HG03196 (cell line): ENCODE results near the gene NSUN6.
"Not testable (repeated sequence)": the region's sequence is repeated elsewhere in the genome, so short reads cannot be mapped to it uniquely, and the experiment has no call there.

ENCODE experiments used
- ATAC-seq: cut with Tn5 transposase; IDR thresholded peaks from one replicate; pipeline ENCODE4 v1.9.1; 2021; ENCODE audit not compliant: unreplicated experiment

The NSUN6 gene

DNA sequence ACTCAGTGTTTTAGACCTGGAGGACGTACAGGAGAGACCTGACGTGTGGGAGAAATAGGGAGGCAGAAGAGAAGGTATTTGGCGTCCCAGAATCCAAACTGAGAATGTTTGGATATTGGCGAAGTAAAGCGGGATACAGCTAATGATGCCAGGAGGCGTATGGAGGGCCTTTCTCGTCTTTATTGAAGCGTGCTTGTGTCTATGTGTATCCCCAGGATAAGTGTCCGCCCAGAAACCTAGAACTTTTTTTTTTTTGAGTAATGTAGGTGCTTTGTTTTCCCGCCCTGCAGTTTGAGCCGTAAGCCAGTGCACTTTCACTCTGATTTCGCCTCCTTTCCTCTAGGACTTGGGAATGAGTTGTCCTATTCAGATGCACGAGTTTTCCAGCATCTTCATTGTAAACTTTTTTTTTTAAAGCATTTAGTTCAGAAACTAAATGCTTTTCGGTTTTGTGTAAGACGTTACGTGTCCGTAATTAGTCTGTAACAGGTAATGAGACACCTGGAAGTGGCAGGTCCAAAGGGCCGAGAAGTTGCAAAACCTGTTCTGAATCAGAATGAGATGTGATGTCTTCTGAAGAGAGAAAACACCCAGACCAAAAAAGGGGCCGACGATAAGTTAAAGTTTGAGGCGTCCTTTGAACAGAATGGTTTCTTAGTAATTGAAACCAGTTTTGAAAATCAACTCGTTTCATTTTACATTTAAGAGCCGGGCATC, 8.6 kb upstream of the NSUN6 start:
- peak; percentile 21 for ATAC-seq

DNA sequence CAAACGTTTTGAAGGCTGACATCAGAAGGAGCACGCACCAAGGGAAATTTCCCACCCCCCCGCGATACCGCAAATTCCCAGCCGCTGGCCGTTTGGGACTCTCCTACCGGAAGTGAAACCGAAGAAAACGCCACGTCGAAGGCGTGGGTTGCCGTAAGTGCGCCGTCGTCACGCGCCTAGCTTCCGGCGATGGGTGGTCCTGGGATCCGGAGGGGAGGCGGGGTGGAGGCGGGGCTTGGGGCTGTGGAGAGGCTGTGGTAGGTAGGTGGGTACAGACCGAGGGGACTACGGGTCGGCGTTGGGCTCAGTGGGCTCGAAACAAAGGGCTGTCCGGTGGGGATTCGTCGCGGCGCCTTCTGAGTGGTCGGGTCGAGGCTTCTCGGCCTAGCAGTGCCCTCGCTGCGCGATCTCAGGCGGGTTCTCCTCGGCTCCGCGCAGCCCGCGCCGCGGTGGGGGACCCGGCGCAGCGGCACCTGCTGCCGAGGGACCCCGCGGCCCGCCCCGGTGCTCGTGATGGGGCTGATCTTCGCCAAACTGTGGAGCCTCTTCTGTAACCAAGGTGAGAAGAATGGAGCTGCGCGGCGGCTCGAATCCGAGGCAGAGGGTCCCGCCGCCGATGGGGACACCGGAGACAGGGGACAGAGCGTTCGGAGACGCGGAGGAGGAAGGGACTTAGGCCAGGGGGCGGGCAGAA, 7.9 kb upstream of the NSUN6 start, which contains the start of gene ARL5B:
Gene ARL5B, plus strand, starts transcription at position 307 of the 694 bp plus-strand sequence. Its CDS starts 207 bp downstream, at position 514.
- peak; percentile 93 for ATAC-seq

GRCh38 chr10:18658271-18659124, 7.1 kb upstream of the NSUN6 start:
- no peak for ATAC-seq

GRCh38 chr10:18656724-18657123, 5.3 kb upstream of the NSUN6 start:
- ATAC-seq: no peak

DNA sequence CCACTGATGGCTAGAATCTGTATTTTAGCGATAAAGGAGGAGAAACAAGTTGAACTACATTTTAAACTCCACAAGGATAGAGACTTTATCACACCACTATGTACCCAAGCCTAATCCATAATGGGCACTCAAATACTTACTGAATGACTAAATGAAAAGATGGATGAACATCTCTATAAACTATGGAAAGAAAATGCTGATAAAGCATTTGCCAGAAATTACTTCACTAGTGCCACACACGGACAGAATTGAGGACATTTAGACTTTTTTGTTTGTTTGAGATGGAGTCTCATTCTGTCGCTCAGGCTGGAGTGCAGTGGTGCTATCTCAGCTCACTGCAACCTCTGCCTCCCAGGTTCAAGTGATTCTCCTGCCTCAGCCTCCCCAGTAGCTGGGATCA, 1.7 kb upstream of the NSUN6 start:
- no peak for ATAC-seq

GRCh38 chr10:18650404-18650997, 886 bp downstream of the NSUN6 start:
- no peak for ATAC-seq

DNA sequence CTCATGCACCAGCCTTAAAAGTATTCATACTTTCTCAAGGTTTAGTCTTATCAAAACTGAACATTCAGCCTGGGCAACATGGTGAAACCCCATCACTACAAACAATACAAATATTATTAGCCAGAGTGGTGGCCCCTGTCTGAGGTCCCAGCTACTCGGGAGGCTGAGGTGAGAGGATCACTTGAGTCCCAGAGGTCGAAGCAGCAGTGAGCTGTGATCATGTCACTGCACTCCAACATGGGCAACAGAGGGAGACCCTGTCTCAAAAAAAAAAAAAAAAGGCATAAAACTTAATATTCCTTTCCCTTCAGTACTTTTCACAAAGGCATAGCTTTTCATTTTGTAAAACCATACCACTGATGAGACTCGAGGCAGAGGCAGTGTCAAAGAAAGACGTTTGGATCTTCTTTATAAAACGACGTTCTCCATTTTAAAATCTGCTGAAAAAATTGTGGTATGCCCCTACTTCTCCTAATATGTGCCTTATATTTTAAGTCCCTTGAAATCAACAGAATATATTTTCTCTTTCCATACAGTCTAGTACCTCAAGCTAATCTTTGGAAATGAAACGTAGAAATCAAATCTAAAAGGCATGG, 1.9 kb downstream of the NSUN6 start:
- ATAC-seq: no peak

GRCh38 chr10:18647945-18648344, 3.4 kb downstream of the NSUN6 start:
- no peak for ATAC-seq

DNA sequence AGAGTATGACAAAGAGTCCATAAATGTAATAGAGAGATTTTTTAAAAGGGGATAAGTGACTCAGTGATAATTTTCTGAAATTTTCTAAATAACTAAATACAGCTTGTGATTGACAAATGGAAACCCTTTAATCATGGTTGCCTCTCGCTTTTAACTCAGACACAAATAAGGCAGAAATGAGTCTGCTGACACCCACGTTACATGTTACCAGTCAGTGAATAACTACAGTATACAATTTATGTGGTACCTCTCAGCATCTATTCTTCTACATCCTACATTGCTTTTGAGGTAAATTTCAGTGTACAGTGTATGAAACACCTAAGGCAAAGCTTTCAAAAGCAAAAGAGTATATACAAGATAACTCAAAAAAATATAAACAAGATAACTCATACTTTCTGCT, 4.2 kb downstream of the NSUN6 start:
- no peak for ATAC-seq

GRCh38 chr10:18639719-18640118, 11.7 kb downstream of the NSUN6 start:
- not testable (repeated sequence) for ATAC-seq

- ATAC-seq: not testable (repeated sequence)
Measured at GRCh38 chr10:18637400-18637799, 14.0 kb downstream of the NSUN6 start.

DNA sequence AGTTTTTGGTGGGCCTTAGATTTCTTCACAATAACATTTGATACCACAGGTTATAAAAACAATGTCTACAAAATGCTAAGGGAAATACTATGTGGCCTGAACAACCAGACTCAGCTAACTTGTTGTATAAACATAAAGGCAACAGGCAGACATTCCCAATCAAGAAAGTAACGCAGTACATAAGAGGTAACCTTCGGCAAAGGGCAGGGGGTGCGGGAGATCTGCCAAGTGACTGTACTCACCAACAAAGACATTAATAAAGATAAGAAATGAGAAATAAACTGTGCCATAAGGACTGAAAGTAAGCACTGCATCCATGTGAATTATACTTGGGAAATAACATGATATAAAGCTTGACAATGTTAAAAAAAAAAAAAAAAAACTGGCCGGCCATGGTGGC, 15.4 kb downstream of the NSUN6 start:
- ATAC-seq: no peak

DNA sequence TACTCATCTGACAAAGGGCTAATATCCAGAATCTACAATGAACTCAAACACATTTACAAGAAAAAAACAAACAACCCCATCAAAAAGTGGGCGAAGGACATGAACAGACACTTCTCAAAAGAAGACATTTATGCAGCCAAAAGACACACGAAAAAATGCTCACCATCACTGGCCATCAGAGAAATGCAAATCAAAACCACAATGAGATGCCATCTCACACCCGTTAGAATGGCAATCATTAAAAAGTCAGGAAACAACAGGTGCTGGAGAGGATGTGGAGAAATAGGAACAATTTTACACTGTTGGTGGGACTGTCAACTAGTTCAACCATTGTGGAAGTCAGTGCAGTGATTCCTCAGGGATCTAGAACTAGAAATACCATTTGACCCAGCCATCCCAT, 18.9 kb downstream of the NSUN6 start:
- not testable (repeated sequence) for ATAC-seq

GRCh38 chr10:18627452-18628018, 23.9 kb downstream of the NSUN6 start:
- ATAC-seq: not testable (repeated sequence)

- no peak for ATAC-seq
Measured at GRCh38 chr10:18625886-18626285, 25.5 kb downstream of the NSUN6 start.

GRCh38 chr10:18623671-18624070, 27.7 kb downstream of the NSUN6 start:
- ATAC-seq: not testable (repeated sequence)

GRCh38 chr10:18620856-18621255, 30.5 kb downstream of the NSUN6 start:
- ATAC-seq: no peak

DNA sequence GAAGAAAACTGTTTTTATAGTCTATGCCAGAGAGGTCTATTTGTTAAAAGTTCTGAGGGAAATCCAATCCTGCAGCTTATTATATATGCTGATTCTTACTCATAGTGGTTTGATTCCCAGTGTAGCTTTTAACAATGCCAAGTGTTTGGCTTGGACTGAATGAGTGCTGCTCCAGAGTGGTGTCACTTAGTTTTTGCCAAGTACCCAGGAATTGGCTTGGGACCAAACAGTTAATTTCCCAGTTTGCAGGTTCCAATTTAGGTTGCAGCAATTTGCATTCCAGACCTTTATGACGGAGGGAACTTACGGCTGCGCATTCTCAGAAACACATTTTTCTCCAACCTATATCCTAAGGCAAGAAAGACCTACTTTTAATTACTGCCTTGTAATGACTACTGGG, 32.4 kb downstream of the NSUN6 start:
- no peak for ATAC-seq

DNA sequence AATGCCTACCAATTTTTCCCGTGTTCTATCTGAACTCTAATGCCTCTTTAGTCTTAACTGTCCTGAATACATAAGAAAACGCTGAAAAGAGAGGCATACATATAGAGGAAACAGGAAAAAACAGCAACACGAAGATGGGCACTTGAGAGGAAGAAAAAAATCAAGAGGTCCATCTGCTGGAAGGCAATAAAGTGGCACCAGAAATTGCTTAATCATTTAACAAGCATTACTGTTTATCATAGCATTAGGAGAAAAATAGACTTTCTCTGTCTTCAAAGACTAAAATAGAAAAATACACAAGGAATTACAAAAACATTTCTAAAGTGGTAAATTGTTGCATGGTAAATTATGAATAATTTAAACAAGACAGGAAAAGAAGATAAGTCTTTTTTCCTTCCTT, 35.0 kb downstream of the NSUN6 start:
- ATAC-seq: no peak

DNA sequence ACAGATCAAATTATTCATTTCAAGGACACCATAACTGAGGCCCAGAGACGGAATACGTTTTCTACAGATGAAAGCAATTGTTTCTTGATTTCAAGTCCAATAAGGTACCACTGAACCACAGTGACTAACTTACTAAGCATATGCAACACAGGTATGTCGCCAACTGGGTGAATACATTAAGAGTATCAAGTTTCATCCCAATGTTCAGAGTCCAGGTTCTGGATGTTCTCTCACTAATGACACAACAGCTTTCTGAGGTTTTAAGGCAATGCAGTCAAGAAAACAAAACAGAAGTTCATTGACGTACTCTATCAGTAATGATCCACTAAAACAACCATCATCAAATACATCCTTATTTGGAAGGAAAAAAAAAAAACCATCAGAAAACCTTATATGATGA, 35.8 kb downstream of the NSUN6 start:
- ATAC-seq: no peak
